ENCODE results near the gene KMO.

DNA sequence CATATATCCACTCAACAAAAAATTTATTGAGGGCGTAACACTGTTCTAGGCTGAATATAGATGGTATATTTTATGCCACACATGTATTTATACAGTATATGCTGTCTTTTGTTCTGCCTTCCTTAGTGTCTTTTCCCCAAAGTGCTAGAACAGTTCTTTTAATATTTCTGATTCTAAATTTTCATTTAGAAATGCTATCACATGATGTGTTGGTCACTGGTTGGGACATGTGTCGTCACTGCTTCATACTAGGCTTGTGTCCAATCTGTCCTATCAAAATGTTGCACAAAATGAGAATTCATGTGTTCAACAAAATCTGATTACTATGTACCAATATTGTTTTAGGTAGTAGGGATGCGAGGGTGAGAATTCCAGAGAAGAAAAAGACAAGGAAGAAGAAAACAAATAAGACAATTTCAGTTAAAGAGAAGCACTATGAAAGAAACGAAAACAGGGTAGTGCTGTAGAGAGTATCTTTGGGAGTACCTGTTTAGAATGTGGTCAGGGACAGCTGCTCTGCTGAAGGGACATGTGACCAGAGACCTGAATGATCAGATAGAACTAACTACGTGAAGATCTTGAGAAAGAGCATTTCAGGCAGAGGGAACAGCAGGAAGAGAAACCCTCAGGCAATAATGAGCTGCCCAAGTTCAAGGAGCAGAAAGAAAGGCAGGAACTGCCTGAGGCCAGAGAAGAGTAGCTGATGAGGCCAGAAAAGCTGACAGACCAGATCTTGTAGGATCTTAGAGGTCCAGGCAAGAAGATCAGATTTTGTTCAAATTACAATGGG lies 1.3 kb downstream of the KMO start:
- TF ChIP-seq, protein P1, sequence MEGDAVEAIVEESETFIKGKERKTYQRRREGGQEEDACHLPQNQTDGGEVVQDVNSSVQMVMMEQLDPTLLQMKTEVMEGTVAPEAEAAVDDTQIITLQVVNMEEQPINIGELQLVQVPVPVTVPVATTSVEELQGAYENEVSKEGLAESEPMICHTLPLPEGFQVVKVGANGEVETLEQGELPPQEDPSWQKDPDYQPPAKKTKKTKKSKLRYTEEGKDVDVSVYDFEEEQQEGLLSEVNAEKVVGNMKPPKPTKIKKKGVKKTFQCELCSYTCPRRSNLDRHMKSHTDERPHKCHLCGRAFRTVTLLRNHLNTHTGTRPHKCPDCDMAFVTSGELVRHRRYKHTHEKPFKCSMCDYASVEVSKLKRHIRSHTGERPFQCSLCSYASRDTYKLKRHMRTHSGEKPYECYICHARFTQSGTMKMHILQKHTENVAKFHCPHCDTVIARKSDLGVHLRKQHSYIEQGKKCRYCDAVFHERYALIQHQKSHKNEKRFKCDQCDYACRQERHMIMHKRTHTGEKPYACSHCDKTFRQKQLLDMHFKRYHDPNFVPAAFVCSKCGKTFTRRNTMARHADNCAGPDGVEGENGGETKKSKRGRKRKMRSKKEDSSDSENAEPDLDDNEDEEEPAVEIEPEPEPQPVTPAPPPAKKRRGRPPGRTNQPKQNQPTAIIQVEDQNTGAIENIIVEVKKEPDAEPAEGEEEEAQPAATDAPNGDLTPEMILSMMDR (IDR thresholded peaks at IDR 0.05) = no peak
- TF ChIP-seq POLR2A (IDR thresholded peaks at IDR 0.05) = no peak

All from uterus (tissue), 2 donors.